Stimulated activated CD4-positive, alpha-beta T cell treated with anti-CD3 and anti-CD28 coated beads, Interleukin-15, amount 100 ng/mL, for 24 hours (primary cell): ENCODE measurements around the gene VANGL2.

ENCODE experiments used
- DNase-seq: peaks from one replicate; pipeline ENCODE4 v3.0.0-alpha.2; 2020

Gene VANGL2

GRCh38 chr1:160429125-160429561 lies 28.8 kb downstream of the VANGL2 start:
- DNase-seq = no peak

DNA sequence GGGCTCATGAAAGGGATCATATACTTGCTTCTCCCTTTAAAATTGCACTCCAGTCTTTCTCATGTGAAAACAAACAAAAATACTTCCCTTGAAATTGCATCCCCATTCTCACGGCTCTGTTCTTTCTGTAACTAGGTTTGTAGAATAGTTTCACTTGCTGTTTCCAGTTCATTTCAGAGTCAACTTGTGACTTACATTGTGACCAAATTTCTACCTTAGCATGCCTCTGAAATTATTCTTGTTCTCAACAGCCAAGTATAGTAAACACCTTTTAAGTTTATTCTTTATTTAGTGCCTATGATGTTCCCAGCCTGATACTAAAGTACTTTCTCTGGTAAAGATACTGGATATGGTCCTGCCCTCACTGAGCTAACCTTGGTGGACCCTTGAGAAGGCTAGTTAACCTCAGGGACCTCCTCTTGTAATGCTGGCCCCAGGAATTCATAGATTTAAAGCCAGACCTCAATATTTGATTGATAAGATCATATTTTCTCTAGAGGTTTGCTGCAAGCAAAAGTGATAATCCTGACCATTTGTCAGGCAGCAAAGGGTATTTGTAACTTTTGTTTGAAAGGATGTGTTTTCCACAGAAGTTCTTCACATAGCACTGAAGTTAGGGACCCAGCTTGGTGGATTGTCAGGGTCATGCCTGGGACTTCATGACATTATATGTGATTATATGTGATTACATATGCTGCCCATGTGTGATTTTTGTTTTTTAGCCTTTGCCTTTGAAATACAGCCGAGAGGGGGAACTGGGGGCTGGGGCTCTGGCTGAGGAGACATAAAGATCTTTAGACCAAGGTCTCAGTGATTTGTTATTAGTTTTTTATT lies 29.6 kb downstream of the VANGL2 start:
- DNase-seq = no peak

DNA sequence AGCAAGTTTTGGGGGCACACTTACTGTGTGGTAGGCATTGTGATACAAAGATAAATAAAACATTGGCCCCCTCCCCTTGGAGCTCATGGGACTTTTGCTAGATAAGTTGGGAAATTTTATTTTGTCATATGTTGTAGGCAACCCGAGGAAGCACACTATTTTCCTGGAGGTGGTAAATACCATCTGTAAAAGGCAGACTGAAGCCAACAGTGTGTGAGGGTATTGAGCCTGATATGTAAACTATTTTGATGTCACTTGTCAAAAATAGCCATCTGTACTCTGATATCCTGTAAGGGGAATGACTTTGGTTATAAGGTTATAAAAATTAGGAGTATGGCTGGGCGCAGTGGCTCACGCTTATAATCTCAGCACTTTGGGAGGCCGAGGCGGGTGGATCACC lies 30.6 kb downstream of the VANGL2 start:
- DNase-seq = no peak

DNA sequence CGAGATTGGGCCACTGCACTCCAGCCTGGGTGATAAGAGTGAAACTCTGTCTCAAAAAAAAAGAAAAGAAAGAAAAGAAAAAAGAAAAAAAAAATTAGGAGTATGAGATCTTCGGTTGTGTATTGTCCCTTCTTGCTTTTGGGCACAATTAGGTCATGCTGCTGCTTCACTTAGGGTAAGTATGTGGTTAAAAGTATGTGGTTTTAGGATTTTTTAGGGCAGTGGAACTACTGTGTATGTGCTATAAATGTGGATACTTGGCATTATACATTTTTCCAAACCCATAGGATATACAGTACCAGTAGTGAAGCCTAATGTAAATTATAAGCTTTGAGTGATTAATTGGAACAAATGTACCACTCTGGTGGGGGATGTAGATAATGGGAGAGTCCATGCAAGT lies 31.2 kb downstream of the VANGL2 start:
- no peak for DNase-seq

GRCh38 chr1:160432371-160432786 lies 32.0 kb downstream of the VANGL2 start:
- DNase-seq = no peak

DNA sequence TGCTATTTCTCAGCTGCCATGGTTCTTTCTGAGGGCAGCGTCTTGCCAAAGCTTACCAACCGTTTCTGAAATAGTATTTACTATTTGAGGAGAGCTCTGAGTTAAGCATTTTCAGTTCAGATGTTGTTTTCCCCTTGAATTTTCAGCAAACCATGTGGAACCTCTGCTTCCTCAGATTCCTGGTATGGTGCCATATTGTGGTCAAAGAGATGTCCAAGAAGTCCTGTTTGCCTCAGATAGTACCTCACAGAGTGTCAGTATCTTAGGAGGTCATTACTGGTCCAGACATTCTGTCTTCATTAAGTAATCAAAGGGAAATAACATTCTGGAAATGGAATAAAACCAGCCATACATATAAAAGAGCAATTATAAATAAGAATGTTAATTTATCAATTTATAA lies 36.6 kb downstream of the VANGL2 start:
- DNase-seq = no peak

DNA sequence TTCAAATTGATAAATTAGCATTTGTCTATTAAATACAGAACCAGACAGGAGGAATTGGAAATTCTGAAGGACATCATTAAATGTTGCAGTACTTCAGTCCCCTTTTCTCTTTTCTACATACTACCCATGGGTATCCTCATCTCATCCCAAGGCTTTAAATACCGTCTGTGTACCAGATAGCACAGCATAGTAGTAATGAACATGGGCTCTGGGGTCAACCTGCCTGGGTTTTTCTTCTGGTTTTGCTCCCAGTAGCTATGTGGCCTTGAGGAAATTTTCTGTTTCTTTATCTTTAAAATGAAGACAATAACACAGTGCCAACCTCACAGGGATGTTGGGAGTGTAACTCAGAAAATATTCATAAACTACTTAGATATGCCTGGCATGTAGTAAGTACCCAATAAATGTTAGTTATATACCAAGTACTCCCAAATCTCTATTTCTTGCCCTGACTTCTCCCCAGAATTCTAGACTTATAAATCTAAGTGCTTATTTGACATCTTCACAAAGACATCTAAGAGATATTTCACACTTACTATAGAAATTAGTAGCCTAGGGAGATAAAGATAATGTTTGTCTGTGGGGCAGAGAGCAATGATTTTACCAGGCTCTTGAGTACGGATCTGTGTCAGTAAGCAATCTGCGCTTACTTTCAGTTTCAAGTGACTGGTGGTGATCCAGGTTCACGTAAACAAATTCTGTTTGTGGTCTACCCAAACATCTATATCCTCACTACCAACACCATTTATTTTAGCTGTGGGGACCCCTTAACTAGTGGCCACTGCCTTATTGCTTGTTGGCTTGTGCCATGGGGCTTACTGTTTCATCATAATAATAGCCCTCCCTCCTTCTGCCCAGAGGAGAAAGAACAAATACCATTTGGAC lies 37.3 kb downstream of the VANGL2 start:
- no peak for DNase-seq

GRCh38 chr1:160438317-160438918 lies 38.1 kb downstream of the VANGL2 start:
- DNase-seq = no peak

DNA sequence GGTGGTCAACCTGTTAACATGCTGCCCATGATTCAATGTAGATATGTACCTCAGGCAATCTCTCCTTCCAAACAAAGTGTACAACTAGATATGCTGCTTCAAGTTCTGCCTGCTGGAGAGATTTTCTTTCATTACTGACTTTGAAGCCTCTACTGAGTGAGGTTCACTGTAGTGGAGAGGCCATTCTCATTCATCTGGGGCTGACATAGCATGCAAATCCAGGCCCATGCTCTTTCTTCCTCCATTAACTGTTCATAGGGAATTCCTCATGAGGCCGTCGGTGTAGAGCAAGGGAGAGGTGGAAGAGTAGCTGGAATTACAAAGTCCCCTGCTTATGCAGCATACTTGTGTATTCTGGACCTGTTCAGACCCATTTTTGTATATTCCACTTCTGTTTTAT lies 38.6 kb downstream of the VANGL2 start:
- no peak for DNase-seq

- no peak for DNase-seq
Observed at GRCh38 chr1:160439718-160440117, 39.4 kb downstream of the VANGL2 start.

DNA sequence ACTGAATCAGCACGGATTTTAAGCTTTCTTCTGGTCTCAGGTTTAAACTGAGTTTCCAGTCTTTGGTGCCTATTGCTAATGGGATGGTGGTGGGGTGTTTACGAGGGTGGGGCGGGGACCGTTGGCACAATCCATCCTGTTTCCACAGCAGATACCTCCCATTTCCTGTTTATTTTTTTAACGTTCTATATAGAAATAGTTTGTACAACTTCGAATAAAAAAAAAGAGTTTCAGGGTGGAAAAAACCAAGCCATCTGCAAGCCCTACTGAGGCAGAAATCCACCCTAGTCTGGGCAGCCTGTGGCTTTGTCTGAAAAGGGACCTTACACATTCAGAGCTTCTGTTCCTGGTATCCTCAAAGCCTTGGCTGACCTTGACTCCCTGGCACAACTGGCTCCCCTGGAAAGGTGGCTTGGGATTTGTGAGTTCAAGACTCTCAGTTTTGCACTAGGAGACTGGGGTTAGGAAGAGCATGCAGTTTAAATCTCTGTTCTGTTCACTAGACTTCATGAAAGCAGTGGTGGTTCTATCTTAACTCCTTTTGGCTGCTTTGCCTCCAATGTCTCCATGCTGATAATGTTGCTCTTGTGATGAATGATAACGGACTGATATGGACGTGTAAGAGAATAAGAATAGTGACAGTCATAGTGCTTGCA lies 46.7 kb downstream of the VANGL2 start:
- no peak for DNase-seq

- DNase-seq = no peak
Observed at GRCh38 chr1:160449494-160449893, 49.1 kb downstream of the VANGL2 start.

- DNase-seq = no peak
Observed at GRCh38 chr1:160451119-160451858, 50.9 kb downstream of the VANGL2 start.

- no peak for DNase-seq
Observed at GRCh38 chr1:160451859-160452232, 51.5 kb downstream of the VANGL2 start.

DNA sequence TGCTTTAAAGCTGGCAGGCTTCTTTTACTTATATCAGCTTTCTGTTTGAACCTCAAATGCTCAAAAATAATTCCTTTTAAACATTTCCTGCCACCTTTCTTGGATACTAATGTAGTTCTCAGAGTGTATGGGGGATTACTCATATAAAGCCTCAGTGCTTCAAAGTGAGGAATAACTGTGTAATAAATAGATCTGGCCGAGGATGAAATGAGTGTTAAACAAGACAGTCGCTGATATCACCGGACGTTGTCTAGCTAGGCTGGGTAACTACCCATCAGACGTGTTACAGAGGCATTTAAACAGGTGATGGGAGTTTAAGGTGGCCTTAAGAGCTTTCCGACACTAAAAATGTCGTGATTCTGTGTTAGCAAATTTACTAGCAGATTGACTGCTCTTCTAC lies 53.1 kb downstream of the VANGL2 start:
- peak; percentile 44 for DNase-seq

GRCh38 chr1:160454371-160455152 lies 54.2 kb downstream of the VANGL2 start:
- peak; percentile 48 for DNase-seq

- no peak for DNase-seq
Observed at GRCh38 chr1:160455153-160455517, 54.8 kb downstream of the VANGL2 start.

GRCh38 chr1:160459056-160459455 lies 58.7 kb downstream of the VANGL2 start:
- DNase-seq = no peak

DNA sequence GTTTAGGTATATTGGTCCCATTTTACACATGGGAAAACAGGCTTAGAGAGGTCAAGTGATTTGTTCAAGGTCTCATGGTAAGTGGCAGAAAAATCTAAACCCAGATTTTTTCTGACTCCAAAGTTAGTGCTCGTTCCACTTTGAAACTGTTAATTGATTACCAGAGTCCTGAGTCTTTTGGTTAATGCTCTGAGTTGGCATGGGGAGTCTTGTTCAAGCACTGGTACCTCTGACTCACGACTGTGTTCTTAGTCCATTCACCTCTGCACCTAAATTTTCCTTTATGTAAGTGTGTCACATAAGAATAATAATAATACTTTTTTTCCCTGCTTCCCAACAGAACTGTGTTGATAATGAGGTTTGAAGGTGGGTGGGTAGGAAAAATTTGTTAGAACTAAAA lies 59.3 kb downstream of the VANGL2 start:
- DNase-seq = peak; percentile 35

DNA sequence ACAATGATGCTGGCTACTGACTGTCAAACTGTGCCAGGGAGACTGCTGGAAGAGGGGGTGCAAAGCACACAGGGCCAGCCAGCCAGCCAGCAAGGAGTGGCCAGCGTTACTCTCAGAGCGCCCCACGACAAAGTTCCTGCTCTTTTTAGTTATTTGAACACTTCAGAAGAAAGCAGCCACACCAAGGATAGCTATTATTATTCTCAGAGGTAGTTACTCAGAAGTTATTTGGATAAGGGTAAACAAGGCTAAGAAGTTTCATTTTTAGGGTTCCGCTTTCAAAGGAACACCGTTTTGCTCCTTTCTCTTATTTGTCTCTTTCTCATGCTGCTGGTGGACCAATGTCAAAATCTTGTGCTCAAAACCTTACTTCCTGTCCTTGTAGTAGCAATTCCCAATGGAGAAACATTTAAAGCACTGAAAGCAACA lies 59.9 kb downstream of the VANGL2 start:
- DNase-seq = peak; percentile 46

GRCh38 chr1:160460683-160461287 lies 60.4 kb downstream of the VANGL2 start:
- DNase-seq = peak; percentile 64
